HEK293 (cell line): Measurements from ENCODE around the gene SH2B3.

Source experiments
- CTCF ChIA-PET: fragments of 350-600 bp; formaldehyde crosslinking; extraction: SDS; loops from one replicate; lab custom pipeline; 2021; ENCODE audit warnings: antibody characterized with exemption; lab: Yijun Ruan, JAX
- POLR2A ChIA-PET: fragments of 300-600 bp; formaldehyde crosslinking; extraction: SDS; loops from one replicate; lab custom pipeline; 2020; ENCODE audit warnings: antibody characterized with exemption, inconsistent platforms; lab: Yijun Ruan, JAX
- H3K27ac ChIP-seq: fragments of 200-500 bp; sonication (Bioruptor generic); 2 replicates; pipeline ENCODE4 v1.5.1; 2014; ENCODE audit warnings: low read depth, low read length, control low read depth, inconsistent platforms; ENCODE audit errors: extremely low read depth
- H3K36me3 ChIP-seq, 2 experiments: fragments of 200-500 bp in 1 of 2; sonication (Bioruptor generic) in 1 of 2; 1 replicate in 1 of 2; 2 replicates in 1 of 2; pipeline ENCODE4 v1.5.1; 2014 to 2017; ENCODE audit warnings: inconsistent platforms in 2 of 2, low read length in 2 of 2; ENCODE audit not compliant: control insufficient read depth in 2 of 2, insufficient read depth in 1 of 2
- H3K4me1 ChIP-seq: fragments of 200-500 bp; sonication (Bioruptor generic); 2 replicates; pipeline ENCODE4 v1.5.1; 2014; ENCODE audit warnings: mild to moderate bottlenecking, low read length, inconsistent platforms; ENCODE audit not compliant: control insufficient read depth, insufficient read depth
- H3K4me3 ChIP-seq: 2 replicates; pipeline ENCODE4 v1.5.1; 2011; ENCODE audit warnings: low read depth, mild to moderate bottlenecking, control low read depth, low read length, moderate library complexity
- H3K9me3 ChIP-seq: fragments of 200-500 bp; sonication (Bioruptor generic); 2 replicates; pipeline ENCODE4 v1.5.1; 2014; ENCODE audit warnings: low read depth, low read length, inconsistent platforms; ENCODE audit not compliant: control insufficient read depth, insufficient read depth
- ELK4 ChIP-seq: IDR thresholded peaks from 2 replicates; pipeline ENCODE4 v1.6.1; 2011; ENCODE audit warnings: mild to moderate bottlenecking, low read depth, low read length, borderline replicate concordance
- GLI2 ChIP-seq: fragments of 450-650 bp; formaldehyde crosslinking; IDR thresholded peaks from 2 replicates; pipeline ENCODE4; 2017; ENCODE audit warnings: missing biosample characterization, missing genetic modification characterization, low read depth, borderline replicate concordance
- HOXD13 ChIP-seq: sonication (generic); formaldehyde crosslinking; IDR thresholded peaks from 2 replicates; pipeline ENCODE4 v1.8.0; 2022; ENCODE audit warnings: missing genetic modification reagents, borderline replicate concordance
- SP7 ChIP-seq: fragments of 450-650 bp; formaldehyde crosslinking; IDR thresholded peaks from 2 replicates; pipeline ENCODE4 v1.5.1; 2016; ENCODE audit warnings: missing biosample characterization, missing genetic modification characterization
- TCF7L2 ChIP-seq: IDR thresholded peaks from 2 replicates; pipeline ENCODE4 v1.6.1; 2011; ENCODE audit warnings: low read depth, mild to moderate bottlenecking, inconsistent platforms, low read length, moderate library complexity, borderline replicate concordance
- YY2 ChIP-seq: fragments of 450-650 bp; formaldehyde crosslinking; IDR thresholded peaks from 2 replicates; pipeline ENCODE4 v1.5.1; 2016; ENCODE audit warnings: missing biosample characterization, missing genetic modification characterization
- ZNF10 ChIP-seq: fragments of 450-650 bp; formaldehyde crosslinking; IDR thresholded peaks from 2 replicates; pipeline ENCODE4 v1.5.1; 2017; ENCODE audit warnings: missing biosample characterization, missing genetic modification characterization
- ZNF140 ChIP-seq: fragments of 450-650 bp; formaldehyde crosslinking; IDR thresholded peaks from 2 replicates; pipeline ENCODE4 v1.5.1; 2016; ENCODE audit warnings: missing biosample characterization, missing genetic modification characterization
- ZNF146 ChIP-seq: fragments of 450-650 bp; formaldehyde crosslinking; IDR thresholded peaks from 2 replicates; pipeline ENCODE4 v1.5.1; 2016; ENCODE audit warnings: missing biosample characterization, missing genetic modification characterization
- ZNF302 ChIP-seq: fragments of 450-650 bp; formaldehyde crosslinking; IDR thresholded peaks from 2 replicates; pipeline ENCODE4 v1.5.1; 2016; ENCODE audit warnings: missing biosample characterization, missing genetic modification characterization, low read depth
- ZNF335 ChIP-seq: fragments of 450-650 bp; formaldehyde crosslinking; conservative IDR thresholded peaks from 2 replicates; pipeline ENCODE4 v1.5.1; 2016; ENCODE audit warnings: missing biosample characterization, missing genetic modification characterization
- ZNF354C ChIP-seq: fragments of 450-650 bp; formaldehyde crosslinking; IDR thresholded peaks from 2 replicates; pipeline ENCODE4 v1.5.1; 2016; ENCODE audit warnings: missing biosample characterization, missing genetic modification characterization, low read depth, borderline replicate concordance
- ZNF362 ChIP-seq: fragments of 450-650 bp; formaldehyde crosslinking; IDR thresholded peaks from 2 replicates; pipeline ENCODE4 v1.5.1; 2016; ENCODE audit warnings: missing biosample characterization, missing genetic modification characterization
- ZNF404 ChIP-seq: fragments of 450-650 bp; formaldehyde crosslinking; IDR thresholded peaks from 2 replicates; pipeline ENCODE4 v1.5.1; 2017; ENCODE audit warnings: missing biosample characterization, missing genetic modification characterization
- ZNF560 ChIP-seq: fragments of 450-650 bp; formaldehyde crosslinking; IDR thresholded peaks from 2 replicates; pipeline ENCODE4 v1.5.1; 2017; ENCODE audit warnings: missing biosample characterization, missing genetic modification characterization, borderline replicate concordance
- ZNF585B ChIP-seq: fragments of 450-650 bp; formaldehyde crosslinking; IDR thresholded peaks from 2 replicates; pipeline ENCODE4 v1.5.1; 2016; ENCODE audit warnings: missing biosample characterization, missing genetic modification characterization
- ZNF707 ChIP-seq: fragments of 450-650 bp; formaldehyde crosslinking; IDR thresholded peaks from 2 replicates; pipeline ENCODE4 v1.5.1; 2016; ENCODE audit warnings: missing biosample characterization, missing genetic modification characterization
- ZSCAN18 ChIP-seq: fragments of 450-650 bp; formaldehyde crosslinking; IDR thresholded peaks from 2 replicates; pipeline ENCODE4 v1.5.1; 2016; ENCODE audit warnings: missing biosample characterization, missing genetic modification characterization
- ZSCAN4 ChIP-seq: fragments of 450-650 bp; formaldehyde crosslinking; IDR thresholded peaks from 2 replicates; pipeline ENCODE4 v1.5.1; 2017; ENCODE audit warnings: missing biosample characterization, missing genetic modification characterization
- ZXDB ChIP-seq: fragments of 450-650 bp; formaldehyde crosslinking; IDR thresholded peaks from 2 replicates; pipeline ENCODE4 v1.5.1; 2016; ENCODE audit warnings: missing biosample characterization, missing genetic modification characterization
- TF ChIP-seq, protein P1 (sequence below): fragments of 450-650 bp; formaldehyde crosslinking; conservative IDR thresholded peaks from 2 replicates; pipeline ENCODE4 v1.5.1; 2016; ENCODE audit warnings: low read depth, missing biosample characterization, missing genetic modification characterization
- TF ChIP-seq, protein P2 (sequence below): fragments of 450-650 bp; formaldehyde crosslinking; IDR thresholded peaks from 2 replicates; pipeline ENCODE4 v1.5.1; 2017; ENCODE audit warnings: missing biosample characterization, mild to moderate bottlenecking, missing genetic modification characterization, moderate library complexity

The SH2B3 gene

GRCh38 chr12:111455448-111456320 is 50.0 kb downstream of the SH2B3 start:
- TF ChIP-seq TCF7L2 (no peak), ZNF404 (tag by site-specific recombination) (no peak), ZNF585B (tag by site-specific recombination) (no peak), GLI2 (tag by site-specific recombination) (no peak), ZNF335 (no peak), SP7 (tag by site-specific recombination) (no peak), ZSCAN4 (tag by site-specific recombination) (no peak), ZNF354C (no peak), ZNF560 (no peak), ZXDB (tag by site-specific recombination) (no peak), ZNF362 (no peak), ZNF707 (tag by site-specific recombination) (no peak)
- Histone ChIP-seq H3K4me1 (no peaks in the 10 kb centered on the region), H3K4me3 (no peak overlapping the region), H3K9me3 (no peaks in the 10 kb centered on the region), H3K27ac (no peak overlapping the region), H3K36me3 (peaks cover 33 to 70% of the 10 kb centered on the region in 2 experiments; a peak in 2 of 3 replicates)
- ChIA-PET CTCF (interaction anchor here (0.8 to 10.1 kb wide), 4 partner anchors 28 to 74 kb away, joined by 4 to 217 read pairs (median 5); no protein-coding TSS in a partner anchor), POLR2A (interaction anchor here (0.6 kb wide), 1 partner anchor 60 kb away, joined by 3 read pairs; no protein-coding TSS in a partner anchor)

DNA sequence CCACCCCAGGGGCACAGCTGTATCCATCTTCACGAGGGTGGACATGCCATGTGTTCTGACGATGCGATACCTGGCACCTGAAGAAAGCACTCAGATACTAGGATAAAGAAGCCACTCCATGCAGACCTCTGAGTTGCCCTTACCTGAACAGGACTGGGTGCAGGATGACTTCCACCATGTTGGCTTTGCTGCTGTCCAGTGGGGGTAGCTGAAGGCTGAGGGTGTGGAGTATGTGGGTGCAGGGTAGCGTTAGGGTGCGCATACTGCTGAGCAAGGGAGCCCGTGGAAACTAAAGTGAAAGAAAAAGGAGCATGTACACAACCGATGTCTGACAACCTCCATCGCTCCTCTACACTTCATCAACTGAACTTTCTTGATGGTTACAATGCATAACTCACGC is 51.3 kb downstream of the SH2B3 start:
- Histone ChIP-seq H3K4me3 (no peak overlapping the region), H3K36me3 (peaks cover 37 to 60% of the 10 kb centered on the region in 2 experiments; a peak in 2 of 3 replicates), H3K4me1 (no peaks in the 10 kb centered on the region), H3K27ac (no peak overlapping the region), H3K9me3 (no peaks in the 10 kb centered on the region)
- CTCF ChIA-PET, result interaction anchor here (0.7 to 10.1 kb wide), 3 partner anchors 59 to 83 kb away, joined by 3 to 217 read pairs (median 7); no protein-coding TSS in a partner anchor
- POLR2A ChIA-PET, result no interaction called here
- TF ChIP-seq ELK4 (no peak), HOXD13 (no peak), ZSCAN18 (tag by site-specific recombination) (no peak), YY2 (no peak), ZNF302 (tag by site-specific recombination) (no peak), ZNF10 (tag by site-specific recombination) (no peak), ZNF146 (no peak), ZNF140 (tag by site-specific recombination) (no peak)
- TF ChIP-seq, protein P1, sequence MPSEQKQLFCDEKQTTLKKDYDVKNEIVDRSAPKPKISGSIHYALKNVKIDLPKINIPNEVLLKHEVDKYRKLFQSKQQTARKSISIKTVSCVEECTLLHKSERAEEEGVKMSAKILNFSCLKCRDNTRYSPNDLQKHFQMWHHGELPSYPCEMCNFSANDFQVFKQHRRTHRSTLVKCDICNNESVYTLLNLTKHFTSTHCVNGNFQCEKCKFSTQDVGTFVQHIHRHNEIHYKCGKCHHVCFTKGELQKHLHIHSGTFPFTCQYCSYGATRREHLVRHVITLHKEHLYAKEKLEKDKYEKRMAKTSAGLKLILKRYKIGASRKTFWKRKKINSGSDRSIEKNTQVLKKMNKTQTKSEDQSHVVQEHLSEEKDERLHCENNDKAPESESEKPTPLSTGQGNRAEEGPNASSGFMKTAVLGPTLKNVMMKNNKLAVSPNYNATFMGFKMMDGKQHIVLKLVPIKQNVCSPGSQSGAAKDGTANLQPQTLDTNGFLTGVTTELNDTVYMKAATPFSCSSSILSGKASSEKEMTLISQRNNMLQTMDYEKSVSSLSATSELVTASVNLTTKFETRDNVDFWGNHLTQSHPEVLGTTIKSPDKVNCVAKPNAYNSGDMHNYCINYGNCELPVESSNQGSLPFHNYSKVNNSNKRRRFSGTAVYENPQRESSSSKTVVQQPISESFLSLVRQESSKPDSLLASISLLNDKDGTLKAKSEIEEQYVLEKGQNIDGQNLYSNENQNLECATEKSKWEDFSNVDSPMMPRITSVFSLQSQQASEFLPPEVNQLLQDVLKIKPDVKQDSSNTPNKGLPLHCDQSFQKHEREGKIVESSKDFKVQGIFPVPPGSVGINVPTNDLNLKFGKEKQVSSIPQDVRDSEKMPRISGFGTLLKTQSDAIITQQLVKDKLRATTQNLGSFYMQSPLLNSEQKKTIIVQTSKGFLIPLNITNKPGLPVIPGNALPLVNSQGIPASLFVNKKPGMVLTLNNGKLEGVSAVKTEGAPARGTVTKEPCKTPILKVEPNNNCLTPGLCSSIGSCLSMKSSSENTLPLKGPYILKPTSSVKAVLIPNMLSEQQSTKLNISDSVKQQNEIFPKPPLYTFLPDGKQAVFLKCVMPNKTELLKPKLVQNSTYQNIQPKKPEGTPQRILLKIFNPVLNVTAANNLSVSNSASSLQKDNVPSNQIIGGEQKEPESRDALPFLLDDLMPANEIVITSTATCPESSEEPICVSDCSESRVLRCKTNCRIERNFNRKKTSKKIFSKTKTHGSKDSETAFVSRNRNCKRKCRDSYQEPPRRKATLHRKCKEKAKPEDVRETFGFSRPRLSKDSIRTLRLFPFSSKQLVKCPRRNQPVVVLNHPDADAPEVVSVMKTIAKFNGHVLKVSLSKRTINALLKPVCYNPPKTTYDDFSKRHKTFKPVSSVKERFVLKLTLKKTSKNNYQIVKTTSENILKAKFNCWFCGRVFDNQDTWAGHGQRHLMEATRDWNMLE, result no peak
- TF ChIP-seq, protein P2, sequence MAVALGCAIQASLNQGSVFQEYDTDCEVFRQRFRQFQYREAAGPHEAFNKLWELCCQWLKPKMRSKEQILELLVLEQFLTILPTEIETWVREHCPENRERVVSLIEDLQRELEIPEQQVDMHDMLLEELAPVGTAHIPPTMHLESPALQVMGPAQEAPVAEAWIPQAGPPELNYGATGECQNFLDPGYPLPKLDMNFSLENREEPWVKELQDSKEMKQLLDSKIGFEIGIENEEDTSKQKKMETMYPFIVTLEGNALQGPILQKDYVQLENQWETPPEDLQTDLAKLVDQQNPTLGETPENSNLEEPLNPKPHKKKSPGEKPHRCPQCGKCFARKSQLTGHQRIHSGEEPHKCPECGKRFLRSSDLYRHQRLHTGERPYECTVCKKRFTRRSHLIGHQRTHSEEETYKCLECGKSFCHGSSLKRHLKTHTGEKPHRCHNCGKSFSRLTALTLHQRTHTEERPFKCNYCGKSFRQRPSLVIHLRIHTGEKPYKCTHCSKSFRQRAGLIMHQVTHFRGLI (tag by site-specific recombination), result no peak
